SK-N-SH (cell line): ENCODE results near the gene CDC16. TPM values are rescaled to one million over a fixed set of nuclear protein-coding genes. Genes with fewer than 3 reads are reported as not detected.

ENCODE experiments used
- CTCF ChIA-PET: fragments of 300-600, 350-600 bp; formaldehyde crosslinking; extraction: SDS; loops from one replicate; lab custom pipeline; 2021; lab: Yijun Ruan, JAX
- POLR2A ChIA-PET: fragments of 350-600 bp; sonication (Branson Sonifier 250); formaldehyde crosslinking; extraction: SDS; loops from one replicate; lab custom pipeline; 2020; ENCODE audit warnings: antibody characterized with exemption, inconsistent platforms; lab: Yijun Ruan, JAX
- DNase-seq: peaks from one replicate; pipeline ENCODE4 v3.0.0; 2012
- H2AFZ ChIP-seq: fragments of 200-600 bp; sonication (generic); 2 replicates; pipeline ENCODE4 v1.8.1; 2016; ENCODE audit warnings: antibody characterized with exemption, mild to moderate bottlenecking, low read depth
- H3F3A ChIP-seq: fragments of 200-600 bp; sonication (generic); replicated peaks from 2 replicates; pipeline ENCODE3; 2016; ENCODE audit warnings: antibody characterized with exemption, mild to moderate bottlenecking; ENCODE audit not compliant: insufficient read depth
- H3K27ac ChIP-seq, 2 experiments: fragments of 200-500 bp in 1 of 2; fragments of 200-600 bp in 1 of 2; sonication (Bioruptor generic) in 1 of 2; sonication (generic), shearing (Covaris generic) in 1 of 2; 2 replicates each; pipeline versions ENCODE4 v1.5.1 to v1.6.1; 2014 to 2016; ENCODE audit warnings: low read depth in 2 of 2, inconsistent platforms in 1 of 2, low read length in 1 of 2, mild to moderate bottlenecking in 1 of 2, mixed read lengths in 1 of 2
- H3K27me3 ChIP-seq: fragments of 200-600 bp; sonication (generic), shearing (Covaris generic); 2 replicates; pipeline ENCODE4 v1.6.1; 2016; ENCODE audit warnings: mixed run types; ENCODE audit not compliant: insufficient read depth
- H3K36me3 ChIP-seq, 2 experiments: fragments of 200-500 bp in 1 of 2; fragments of 200-600 bp in 1 of 2; sonication (Bioruptor generic) in 1 of 2; sonication (generic) in 1 of 2; replicated peaks in 1 of 2; 2 replicates each; pipeline versions ENCODE3 to v1.5.1; 2014 to 2016; ENCODE audit warnings: low read length in 1 of 2, mild to moderate bottlenecking in 1 of 2; ENCODE audit not compliant: insufficient read depth in 2 of 2, control insufficient read depth in 1 of 2
- H3K4me1 ChIP-seq, 2 experiments: fragments of 200-500 bp in 1 of 2; fragments of 200-600 bp in 1 of 2; sonication (Bioruptor generic) in 1 of 2; sonication (generic), shearing (Covaris generic) in 1 of 2; 2 replicates each; pipeline versions ENCODE4 v1.5.1 to v1.6.1; 2014 to 2016; ENCODE audit warnings: low read depth in 1 of 2, low read length in 1 of 2, mixed run types in 1 of 2; ENCODE audit not compliant: insufficient read depth in 2 of 2, control insufficient read depth in 1 of 2
- H3K4me2 ChIP-seq: fragments of 200-600 bp; sonication (generic), shearing (Covaris generic); 2 replicates; pipeline ENCODE4 v1.6.1; 2017; ENCODE audit warnings: mixed run types
- H3K4me3 ChIP-seq, 2 experiments: fragments of 200-500 bp in 1 of 2; fragments of 200-600 bp in 1 of 2; sonication (Bioruptor generic) in 1 of 2; sonication (generic), shearing (Covaris generic) in 1 of 2; 2 replicates each; pipeline versions ENCODE4 v1.5.1 to v1.8.1; 2014 to 2016; ENCODE audit warnings: low read depth in 2 of 2, inconsistent platforms in 1 of 2, low read length in 1 of 2, mild to moderate bottlenecking in 1 of 2, mixed read lengths in 1 of 2, moderate library complexity in 1 of 2
- H3K79me2 ChIP-seq: fragments of 200-600 bp; sonication (generic); 2 replicates; pipeline ENCODE4 v1.8.1; 2017; ENCODE audit warnings: mild to moderate bottlenecking; ENCODE audit not compliant: insufficient read depth
- H3K9ac ChIP-seq: fragments of 200-600 bp; sonication (generic); 2 replicates; pipeline ENCODE4 v1.6.1; 2017; ENCODE audit warnings: mixed run types
- H3K9me2 ChIP-seq: fragments of 200-600 bp; sonication (generic); 2 replicates; pipeline ENCODE4 v1.6.1; 2017; ENCODE audit warnings: mixed run types
- H3K9me3 ChIP-seq: fragments of 200-600 bp; sonication (generic); 2 replicates; pipeline ENCODE4 v1.6.1; 2017; ENCODE audit warnings: mixed run types, mild to moderate bottlenecking, moderate library complexity
- H4K20me1 ChIP-seq: fragments of 200-600 bp; sonication (generic); 2 replicates; pipeline ENCODE4 v1.6.1; 2017; ENCODE audit warnings: mild to moderate bottlenecking, mixed run types; ENCODE audit not compliant: insufficient read depth
- EZH2phosphoT487 ChIP-seq: fragments of 200-600 bp; sonication (generic); IDR thresholded peaks from 2 replicates; pipeline ENCODE4 v1.6.1; 2017; ENCODE audit warnings: low read depth, mixed run types, mild to moderate bottlenecking, antibody characterized with exemption, moderate library complexity, borderline replicate concordance
- FOXJ3 ChIP-seq: sonication (generic); formaldehyde crosslinking; IDR thresholded peaks from 2 replicates; pipeline ENCODE4 v1.5.1; 2020; ENCODE audit warnings: mild to moderate bottlenecking, missing genetic modification reagents
- MXI1 ChIP-seq: IDR thresholded peaks from 2 replicates; pipeline ENCODE4 v1.6.1; 2012; ENCODE audit warnings: mild to moderate bottlenecking, low read depth, low read length, improper control_type of control experiment
- NFIC ChIP-seq: IDR thresholded peaks from 2 replicates; pipeline ENCODE4 v1.4.0; 2012; ENCODE audit warnings: borderline replicate concordance
- NRF1 ChIP-seq: IDR thresholded peaks from 2 replicates; pipeline ENCODE4 v1.6.1; 2012; ENCODE audit warnings: low read depth, mild to moderate bottlenecking, low read length
- POLR2AphosphoS5 ChIP-seq: IDR thresholded peaks from 2 replicates; pipeline ENCODE4 v1.6.1; 2012; ENCODE audit warnings: low read depth, low read length
- RFX5 ChIP-seq: IDR thresholded peaks from 2 replicates; pipeline ENCODE4 v1.6.1; 2012; ENCODE audit warnings: mild to moderate bottlenecking, improper control_type of control experiment, low read length
- TAF1 ChIP-seq: IDR thresholded peaks from 2 replicates; pipeline ENCODE4 v1.6.1; 2012; ENCODE audit warnings: low read depth, mild to moderate bottlenecking, low read length, moderate library complexity, borderline replicate concordance
- TEAD4 ChIP-seq: IDR thresholded peaks from 2 replicates; pipeline ENCODE4 v1.4.0; 2012; ENCODE audit warnings: mild to moderate bottlenecking, borderline replicate concordance; ENCODE audit not compliant: insufficient read depth
- USF1 ChIP-seq: IDR thresholded peaks from 2 replicates; pipeline ENCODE4 v1.4.0; 2012; ENCODE audit warnings: low read depth, borderline replicate concordance
- YY1 ChIP-seq: IDR thresholded peaks from 2 replicates; pipeline ENCODE4 v1.4.0; 2012; ENCODE audit warnings: low read depth, mild to moderate bottlenecking
- WGBS: methylation state at CpG from one replicate; pipeline ENCODE4 v1.1.6; 2017; ENCODE audit warnings: low lambda C conversion rate; 5-methylcytosine and 5-hydroxymethylcytosine counted together
- polyA plus RNA-seq, 3 experiments: library from polyadenylated mRNA; depleted of rRNA; stranded (reverse); fragments of >200 nt; gene quantifications; 2 replicates each; pipeline ENCODE4 v1.2.3, GENCODE V29; 2012

The CDC16 gene
- polyA plus RNA-seq, 1 of the 3 experiments (the other 2 are of a cell fraction) = 56.9 TPM

- CTCF ChIA-PET = no interaction called here
- Histone ChIP-seq H2AFZ (no peak overlapping the region), H3K4me1 (peaks cover 0 to 19% of the 10 kb centered on the region in 2 experiments; a peak in 2 of 4 replicates), H3K27me3 (no peaks in the 10 kb centered on the region), H3K4me3 (no peak overlapping the region), H3K27ac (no peak overlapping the region), H3K4me2 (no peak overlapping the region), H3K9me3 (no peaks in the 10 kb centered on the region), H3K36me3 (peaks cover 86% of the 10 kb centered on the region in 2 experiments), H3K9me2 (no peaks in the 10 kb centered on the region), H4K20me1 (no peaks in the 10 kb centered on the region), H3F3A (peaks cover 42% of the 10 kb centered on the region), H3K79me2 (peaks cover 8% of the 10 kb centered on the region; the same call in 1 of the 2 replicates), H3K9ac (no peak overlapping the region)
- no peak for DNase-seq
- TF ChIP-seq EZH2phosphoT487 (no peak), TEAD4 (no peak)
- POLR2A ChIA-PET = interaction anchor here (0.6 kb wide), 1 partner anchor 11 kb away, joined by 4 read pairs; no protein-coding TSS in a partner anchor
- WGBS = 98% methylated on average over 3 of the region's 3 CpGs
These were observed 26.1 kb downstream of the CDC16 start for GRCh38 chr13:114260814-114261213.

GRCh38 chr13:114261328-114261965 is 26.8 kb downstream of the CDC16 start:
- Histone ChIP-seq H3K9ac (no peak overlapping the region), H3K4me3 (no peak overlapping the region), H2AFZ (no peak overlapping the region), H3K79me2 (peaks cover 9% of the 10 kb centered on the region; the same call in 1 of the 2 replicates), H3K9me2 (no peaks in the 10 kb centered on the region), H3K27me3 (no peaks in the 10 kb centered on the region), H4K20me1 (no peaks in the 10 kb centered on the region), H3K9me3 (no peaks in the 10 kb centered on the region), H3K4me1 (peaks cover 0 to 24% of the 10 kb centered on the region in 2 experiments; a peak in 2 of 4 replicates), H3K27ac (no peak overlapping the region; a peak in 1 of 4 replicates), H3K36me3 (peaks cover 86% of the 10 kb centered on the region in 2 experiments), H3K4me2 (no peak overlapping the region), H3F3A (peaks cover 46% of the 10 kb centered on the region)
- CTCF ChIA-PET = no interaction called here
- POLR2A ChIA-PET = interaction anchor here (0.6 kb wide), 1 partner anchor 11 kb away, joined by 4 read pairs; no protein-coding TSS in a partner anchor
- DNase-seq = no peak
- 100% methylated on average over 3 of the region's 3 CpGs for WGBS
- TF ChIP-seq NRF1 (no peak), EZH2phosphoT487 (no peak), MXI1 (no peak), NFIC (no peak), FOXJ3 (no peak), POLR2AphosphoS5 (no peak), TAF1 (no peak), YY1 (no peak), RFX5 (no peak), USF1 (no peak)
